Measurements from ENCODE around the gene PITPNM1.
"Not testable (repeated sequence)": the region's sequence is repeated elsewhere in the genome, so short reads cannot be mapped to it uniquely, and the experiment has no call there.

PITPNM1 gene

GRCh38 chr11:67517784-67518552 lies 12.8 kb upstream of the PITPNM1 start:
- Histone ChIP-seq H3K36me3 (ENCODE audit: insufficient read depth, insufficient read length, low read length) (no peaks in the 10 kb centered on the region), H3K4me3 (ENCODE audit: insufficient read length, low read depth) (no peak overlapping the region), H3K9me3 (ENCODE audit: insufficient read depth, low read length) (no peaks in the 10 kb centered on the region), H3K27me3 (ENCODE audit: insufficient read depth, insufficient read length) (peaks cover 8% of the 10 kb centered on the region), H3K9ac (ENCODE audit: insufficient read length, low read depth) (no peak overlapping the region), H3K4me1 (ENCODE audit: insufficient read depth, insufficient read length) (peaks cover 3% of the 10 kb centered on the region)
- DNase-seq (ENCODE audit: low read depth, low spot score): no peak
- TF ChIP-seq YY1 (IDR thresholded peaks at IDR 0.05; ENCODE audit: insufficient read depth, insufficient read length) (no peak), ZNF274 (IDR thresholded peaks at IDR 0.05; ENCODE audit: low read depth, low read length) (no peak), SUZ12 (IDR thresholded peaks at IDR 0.05; ENCODE audit: extremely low read depth, insufficient read depth, insufficient read length) (no peak)

- Histone ChIP-seq H3K4me1 (ENCODE audit: insufficient read depth, insufficient read length) (peaks cover 3% of the 10 kb centered on the region), H3K36me3 (ENCODE audit: insufficient read depth, insufficient read length, low read length) (no peaks in the 10 kb centered on the region), H3K9ac (ENCODE audit: insufficient read length, low read depth) (no peak overlapping the region), H3K4me3 (ENCODE audit: insufficient read length, low read depth) (no peak overlapping the region), H3K27me3 (ENCODE audit: insufficient read depth, insufficient read length) (peaks cover 8% of the 10 kb centered on the region), H3K9me3 (ENCODE audit: insufficient read depth, low read length) (no peaks in the 10 kb centered on the region)
- DNase-seq (ENCODE audit: low read depth, low spot score): no peak
- no peak for TF ChIP-seq YY1 (IDR thresholded peaks at IDR 0.05; ENCODE audit: insufficient read depth, insufficient read length)
- no peak for TF ChIP-seq SUZ12 (IDR thresholded peaks at IDR 0.05; ENCODE audit: extremely low read depth, insufficient read depth, insufficient read length)
- TF ChIP-seq ZNF274 (IDR thresholded peaks at IDR 0.05; ENCODE audit: low read depth, low read length): no peak
These were observed 11.6 kb upstream of the PITPNM1 start for GRCh38 chr11:67516806-67517205.

GRCh38 chr11:67514116-67514515 lies 9.0 kb upstream of the PITPNM1 start:
- H3K36me3 ChIP-seq (ENCODE audit: insufficient read depth, insufficient read length, low read length): no peaks in the 10 kb centered on the region
- H3K9ac ChIP-seq (ENCODE audit: insufficient read length, low read depth): no peak overlapping the region
- TF ChIP-seq SUZ12 (IDR thresholded peaks at IDR 0.05; ENCODE audit: extremely low read depth, insufficient read depth, insufficient read length) (no peak), ZNF274 (IDR thresholded peaks at IDR 0.05; ENCODE audit: low read depth, low read length) (no peak), YY1 (IDR thresholded peaks at IDR 0.05; ENCODE audit: insufficient read depth, insufficient read length) (no peak)
- H3K9me3 ChIP-seq (ENCODE audit: insufficient read depth, low read length): no peaks in the 10 kb centered on the region
- H3K4me3 ChIP-seq (ENCODE audit: insufficient read length, low read depth): no peak overlapping the region
- H3K4me1 ChIP-seq (ENCODE audit: insufficient read depth, insufficient read length): no peaks in the 10 kb centered on the region
- peaks cover 4% of the 10 kb centered on the region for H3K27me3 ChIP-seq (ENCODE audit: insufficient read depth, insufficient read length)
- no peak for DNase-seq (ENCODE audit: low read depth, low spot score)

GRCh38 chr11:67511558-67511957 lies 6.4 kb upstream of the PITPNM1 start:
- not testable (repeated sequence) for H3K9me3 ChIP-seq (ENCODE audit: insufficient read depth, low read length); H3K36me3 ChIP-seq (ENCODE audit: insufficient read depth, insufficient read length, low read length); H3K4me1 ChIP-seq (ENCODE audit: insufficient read depth, insufficient read length); H3K4me3 ChIP-seq (ENCODE audit: insufficient read length, low read depth); DNase-seq (ENCODE audit: low read depth, low spot score); H3K27me3 ChIP-seq (ENCODE audit: insufficient read depth, insufficient read length); H3K9ac ChIP-seq (ENCODE audit: insufficient read length, low read depth)

- Histone ChIP-seq H3K4me1 (ENCODE audit: insufficient read depth, insufficient read length) (peaks cover 19% of the 10 kb centered on the region), H3K9ac (ENCODE audit: insufficient read length, low read depth) (no peak overlapping the region), H3K36me3 (ENCODE audit: insufficient read depth, insufficient read length, low read length) (peaks cover 12% of the 10 kb centered on the region), H3K4me3 (ENCODE audit: insufficient read length, low read depth) (no peak overlapping the region), H3K9me3 (ENCODE audit: insufficient read depth, low read length) (no peaks in the 10 kb centered on the region), H3K27me3 (ENCODE audit: insufficient read depth, insufficient read length) (peaks cover 4% of the 10 kb centered on the region)
- TF ChIP-seq ZNF274 (IDR thresholded peaks at IDR 0.05; ENCODE audit: low read depth, low read length) (no peak), SUZ12 (IDR thresholded peaks at IDR 0.05; ENCODE audit: extremely low read depth, insufficient read depth, insufficient read length) (no peak), YY1 (IDR thresholded peaks at IDR 0.05; ENCODE audit: insufficient read depth, insufficient read length) (no peak)
- DNase-seq (ENCODE audit: low read depth, low spot score): no peak
These were observed 4.8 kb upstream of the PITPNM1 start for GRCh38 chr11:67510023-67510345.

- peak; percentile 97 for DNase-seq (ENCODE audit: low read depth, low spot score)
- Histone ChIP-seq H3K36me3 (ENCODE audit: insufficient read depth, insufficient read length, low read length) (peaks cover 12% of the 10 kb centered on the region), H3K27me3 (ENCODE audit: insufficient read depth, insufficient read length) (peaks cover 10% of the 10 kb centered on the region), H3K9me3 (ENCODE audit: insufficient read depth, low read length) (no peaks in the 10 kb centered on the region), H3K4me1 (ENCODE audit: insufficient read depth, insufficient read length) (peaks cover 19% of the 10 kb centered on the region), H3K4me3 (ENCODE audit: insufficient read length, low read depth) (peak overlapping the region; percentile 97), H3K9ac (ENCODE audit: insufficient read length, low read depth) (peak overlapping the region; percentile 86)
- TF ChIP-seq SUZ12 (IDR thresholded peaks at IDR 0.05; ENCODE audit: extremely low read depth, insufficient read depth, insufficient read length) (no peak), YY1 (IDR thresholded peaks at IDR 0.05; ENCODE audit: insufficient read depth, insufficient read length) (peak; percentile 44), ZNF274 (IDR thresholded peaks at IDR 0.05; ENCODE audit: low read depth, low read length) (no peak)
These were observed 3.4 kb upstream of the PITPNM1 start for GRCh38 chr11:67508486-67509121.

- TF ChIP-seq SUZ12 (IDR thresholded peaks at IDR 0.05; ENCODE audit: extremely low read depth, insufficient read depth, insufficient read length) (no peak), ZNF274 (IDR thresholded peaks at IDR 0.05; ENCODE audit: low read depth, low read length) (no peak), YY1 (IDR thresholded peaks at IDR 0.05; ENCODE audit: insufficient read depth, insufficient read length) (no peak)
- Histone ChIP-seq H3K9me3 (ENCODE audit: insufficient read depth, low read length) (no peaks in the 10 kb centered on the region), H3K9ac (ENCODE audit: insufficient read length, low read depth) (peak within 1 kb of the TSS; percentile 86), H3K4me3 (ENCODE audit: insufficient read length, low read depth) (peak within 1 kb of the TSS; percentile 97), H3K4me1 (ENCODE audit: insufficient read depth, insufficient read length) (peaks cover 25% of the 10 kb centered on the region), H3K27me3 (ENCODE audit: insufficient read depth, insufficient read length) (peaks cover 12% of the 10 kb centered on the region), H3K36me3 (ENCODE audit: insufficient read depth, insufficient read length, low read length) (peaks cover 16% of the 10 kb centered on the region)
- DNase-seq (ENCODE audit: low read depth, low spot score): peak; percentile 99
These were observed 2.8 kb upstream of the PITPNM1 start, which contains the start of gene CDK2AP2 for GRCh38 chr11:67507864-67508485. CDK2AP2 (minus strand) TSS chr11:67508162; CDS start chr11:67508082, 80 bp downstream.

Data from NT2/D1 (cell line).